GM23248 (cell line): Measurements from ENCODE around the gene CHRNA10.

Source experiments
- EZH2 ChIP-seq: fragments of 200-600 bp; sonication (generic); IDR thresholded peaks from 2 replicates; pipeline ENCODE4 v1.6.1; 2018; ENCODE audit warnings: antibody characterized with exemption, mild to moderate bottlenecking; ENCODE audit not compliant: insufficient read depth, poor library complexity, severe bottlenecking
- EZH2phosphoT487 ChIP-seq: fragments of 200-600 bp; sonication (generic); IDR thresholded peaks from 2 replicates; pipeline ENCODE4 v1.6.1; 2018; ENCODE audit warnings: antibody characterized with exemption, moderate library complexity, mild to moderate bottlenecking, low read depth; ENCODE audit not compliant: insufficient read depth

GRCh38 chr11:3626250-3626960 lies 44.8 kb downstream of the CHRNA10 start:
- TF ChIP-seq EZH2 (no peak), EZH2phosphoT487 (no peak)
